Lower leg skin (tissue), 3 donors: ENCODE measurements around the gene NDUFA12.
"Not testable (repeated sequence)": the region's sequence is repeated elsewhere in the genome, so short reads cannot be mapped to it uniquely, and the experiment has no call there.

Experiments used
- POLR2A ChIP-seq, 2 donors: fragments of 450-650 bp; IDR thresholded peaks; one replicate each; pipeline ENCODE4 v1.6.1; 2016 to 2017; ENCODE audit warnings: antibody characterized with exemption in 2 of 2, mild to moderate bottlenecking in 1 of 2, moderate library complexity in 1 of 2
- TF ChIP-seq, protein P1 (sequence below), 3 donors: fragments of 450-650 bp; IDR thresholded peaks; one replicate each; pipeline ENCODE4 v1.5.1; 2016; ENCODE audit warnings: antibody characterized with exemption in 3 of 3, mild to moderate bottlenecking in 3 of 3, moderate library complexity in 2 of 3

DNA sequence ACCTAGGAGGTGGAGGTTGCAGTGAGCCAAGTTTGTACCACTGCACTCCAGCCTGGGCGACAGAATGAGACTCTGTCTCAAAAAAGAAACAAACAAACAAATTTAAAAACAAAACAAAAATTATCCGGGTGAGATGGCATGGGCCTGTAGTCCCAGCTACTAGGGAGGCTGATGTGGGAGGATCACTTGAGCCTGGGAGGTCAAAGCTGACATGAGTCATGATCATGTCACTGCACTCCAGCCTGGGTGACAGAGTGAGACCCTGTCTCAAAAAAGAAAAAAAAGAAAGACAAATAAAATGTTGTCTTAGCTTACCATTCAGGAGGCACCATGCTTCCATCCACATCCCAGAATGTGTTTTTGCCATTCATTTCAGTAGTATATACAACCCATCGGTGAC lies 9.6 kb downstream of the NDUFA12 start:
- TF ChIP-seq, protein P1, sequence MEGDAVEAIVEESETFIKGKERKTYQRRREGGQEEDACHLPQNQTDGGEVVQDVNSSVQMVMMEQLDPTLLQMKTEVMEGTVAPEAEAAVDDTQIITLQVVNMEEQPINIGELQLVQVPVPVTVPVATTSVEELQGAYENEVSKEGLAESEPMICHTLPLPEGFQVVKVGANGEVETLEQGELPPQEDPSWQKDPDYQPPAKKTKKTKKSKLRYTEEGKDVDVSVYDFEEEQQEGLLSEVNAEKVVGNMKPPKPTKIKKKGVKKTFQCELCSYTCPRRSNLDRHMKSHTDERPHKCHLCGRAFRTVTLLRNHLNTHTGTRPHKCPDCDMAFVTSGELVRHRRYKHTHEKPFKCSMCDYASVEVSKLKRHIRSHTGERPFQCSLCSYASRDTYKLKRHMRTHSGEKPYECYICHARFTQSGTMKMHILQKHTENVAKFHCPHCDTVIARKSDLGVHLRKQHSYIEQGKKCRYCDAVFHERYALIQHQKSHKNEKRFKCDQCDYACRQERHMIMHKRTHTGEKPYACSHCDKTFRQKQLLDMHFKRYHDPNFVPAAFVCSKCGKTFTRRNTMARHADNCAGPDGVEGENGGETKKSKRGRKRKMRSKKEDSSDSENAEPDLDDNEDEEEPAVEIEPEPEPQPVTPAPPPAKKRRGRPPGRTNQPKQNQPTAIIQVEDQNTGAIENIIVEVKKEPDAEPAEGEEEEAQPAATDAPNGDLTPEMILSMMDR (IDR thresholded peaks at IDR 0.05): not testable (repeated sequence)
- not testable (repeated sequence) for TF ChIP-seq POLR2A (IDR thresholded peaks at IDR 0.05)
